ENCODE results near the gene APC. TPM values are rescaled to one million over a fixed set of nuclear protein-coding genes. Genes with fewer than 3 reads are reported as not detected.

APC gene
- 10 to 100 TPM; 27.5 to 75.8 TPM for total RNA-seq

DNA sequence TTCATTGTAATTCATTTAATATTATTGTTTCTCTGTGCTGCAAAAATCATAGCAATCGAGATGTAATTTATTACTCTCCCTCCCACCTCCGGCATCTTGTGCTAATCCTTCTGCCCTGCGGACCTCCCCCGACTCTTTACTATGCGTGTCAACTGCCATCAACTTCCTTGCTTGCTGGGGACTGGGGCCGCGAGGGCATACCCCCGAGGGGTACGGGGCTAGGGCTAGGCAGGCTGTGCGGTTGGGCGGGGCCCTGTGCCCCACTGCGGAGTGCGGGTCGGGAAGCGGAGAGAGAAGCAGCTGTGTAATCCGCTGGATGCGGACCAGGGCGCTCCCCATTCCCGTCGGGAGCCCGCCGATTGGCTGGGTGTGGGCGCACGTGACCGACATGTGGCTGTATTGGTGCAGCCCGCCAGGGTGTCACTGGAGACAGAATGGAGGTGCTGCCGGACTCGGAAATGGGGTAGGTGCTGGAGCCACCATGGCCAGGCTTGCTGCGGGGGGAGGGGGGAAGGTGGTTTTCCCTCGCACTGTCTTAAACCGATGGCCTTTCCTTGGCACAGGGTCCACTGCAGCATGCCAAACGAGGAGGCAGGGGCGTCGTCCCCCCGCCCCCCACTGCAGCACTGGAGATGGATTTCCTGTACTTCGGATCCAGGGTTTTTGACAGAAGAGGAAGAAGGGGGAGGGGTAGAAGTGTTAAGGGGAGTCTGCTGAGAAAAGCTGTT, at the start of gene APC:
Gene APC (plus strand): TSS at position 423 of the 728 bp plus-strand sequence. CDS start 17,006 bp downstream, outside the sequence.
- H3K4me1 ChIP-seq, result peaks cover 9% of the 10 kb centered on the region
- WGBS, 2 donors, result 27 to 33% methylated on average over 29 to 36 of the region's 36 CpGs
- ATAC-seq, result peak; percentile 97
- intact Hi-C loops (cut with DNase I), result no loop called here
- TF ChIP-seq POLR2A (IDR thresholded peaks at IDR 0.05) (peak in 2 of 3 donors; percentile 35 to 41), CTCF (IDR thresholded peaks at IDR 0.05) (peak in 3 of 7 experiments; percentile 13 to 21 (median 18))
- peak within 1 kb of the TSS in 1 of 2 donors; percentile 14 for H3K4me3 ChIP-seq
- no peaks in the 10 kb centered on the region for H3K36me3 ChIP-seq (replicated peaks in 1 of 2; ENCODE audit: insufficient read depth in 1 of 2, low read depth in 2 of 2)
- H3K27ac ChIP-seq, result peak within 1 kb of the TSS in 3 of 4 donors; percentile 7 to 47 (median 46)
- H3K27me3 ChIP-seq, result no peaks in the 10 kb centered on the region
- DNase-seq, result peak; percentile 76 to 90 (median 83)
- H3K9me3 ChIP-seq, result no peaks in the 10 kb centered on the region

DNA sequence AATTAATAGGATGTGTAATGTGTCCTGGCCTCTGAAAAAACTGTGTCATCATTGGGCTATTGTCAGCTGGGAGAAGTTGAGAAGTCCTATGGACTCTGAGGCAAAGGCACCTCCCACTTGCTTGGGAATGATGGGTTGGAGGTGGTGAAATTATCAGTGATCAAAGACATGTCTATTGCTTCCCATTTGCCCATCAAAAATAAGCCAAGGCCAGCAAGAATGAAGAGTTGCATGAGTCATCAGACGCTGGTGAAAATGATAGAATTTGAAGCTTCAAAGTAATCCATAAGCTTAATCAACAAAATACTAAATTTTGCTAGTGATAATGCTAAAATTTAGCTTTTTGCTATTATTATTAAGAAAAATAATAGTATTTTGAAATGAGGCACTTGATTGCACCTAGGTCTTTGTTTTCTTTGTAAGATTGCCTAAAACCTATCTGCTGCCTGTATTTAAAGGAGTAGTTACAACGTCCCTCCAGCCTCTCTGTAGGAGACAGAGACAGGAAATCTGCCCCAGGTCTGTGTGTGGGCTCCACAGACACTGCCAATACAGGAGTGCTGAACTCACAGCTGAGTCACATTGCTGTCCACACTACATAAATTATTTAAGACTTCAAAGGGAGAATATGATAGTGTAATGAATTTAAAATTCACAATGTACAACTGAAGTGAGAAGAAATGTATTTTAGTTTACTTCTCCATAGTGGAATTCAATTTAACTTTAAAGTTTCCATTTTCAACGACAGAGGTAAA, 48.4 kb upstream of the APC start:
- 43 to 44% methylated on average over 3 of the region's 3 CpGs for WGBS, 2 donors
- no peak for TF ChIP-seq CTCF (IDR thresholded peaks at IDR 0.05)
- TF ChIP-seq POLR2A (IDR thresholded peaks at IDR 0.05), result no peak
- Histone ChIP-seq H3K36me3 (replicated peaks in 1 of 2; ENCODE audit: insufficient read depth in 1 of 2, low read depth in 2 of 2) (no peaks in the 10 kb centered on the region), H3K27ac (no peak overlapping the region), H3K9me3 (no peaks in the 10 kb centered on the region), H3K27me3 (no peaks in the 10 kb centered on the region), H3K4me1 (no peaks in the 10 kb centered on the region), H3K4me3 (no peak overlapping the region)
- intact Hi-C loops (cut with DNase I), result no loop called here
- ATAC-seq, result no peak
- no peak for DNase-seq

DNA sequence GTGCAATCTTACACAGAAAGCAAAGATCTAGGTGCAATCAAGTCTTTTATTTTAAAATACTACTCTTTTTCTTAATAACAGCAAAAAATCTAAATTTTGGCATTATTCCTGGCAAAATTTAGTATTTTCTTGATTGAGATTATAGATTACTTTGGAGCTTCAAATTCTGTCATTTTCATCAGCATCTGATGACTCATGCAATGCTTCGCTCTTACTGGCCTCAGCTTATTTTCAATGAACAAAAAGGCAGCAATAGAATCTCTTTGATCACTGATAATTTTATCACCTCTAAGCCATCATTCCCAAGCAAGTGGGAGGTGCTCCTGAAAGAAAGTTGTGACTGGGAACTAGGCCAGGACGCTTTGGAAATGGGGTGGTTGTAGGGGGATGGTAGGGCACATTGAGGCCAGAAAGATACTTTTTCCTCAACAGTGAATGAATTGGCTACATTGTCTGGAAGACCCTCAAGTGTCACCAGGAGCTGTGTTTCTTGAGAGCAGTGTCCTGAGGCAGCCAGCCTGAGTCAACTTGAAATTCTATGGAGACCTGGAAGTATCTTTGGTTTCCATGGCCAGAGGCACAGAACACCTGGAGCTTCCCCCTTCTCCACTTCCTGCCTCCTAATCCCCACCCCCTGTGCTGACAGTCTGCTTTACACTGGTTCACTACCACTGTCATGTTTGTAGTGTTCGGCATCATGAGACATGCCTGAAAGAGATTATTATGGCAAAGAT, 46.9 kb upstream of the APC start:
- 79 to 89% methylated on average over 3 of the region's 3 CpGs for WGBS, 2 donors
- no peak overlapping the region for H3K4me3 ChIP-seq
- H3K36me3 ChIP-seq (replicated peaks in 1 of 2; ENCODE audit: insufficient read depth in 1 of 2, low read depth in 2 of 2), result no peaks in the 10 kb centered on the region
- H3K27ac ChIP-seq, result no peak overlapping the region
- DNase-seq (no peak), ATAC-seq (no peak)
- TF ChIP-seq CTCF (IDR thresholded peaks at IDR 0.05) (no peak), POLR2A (IDR thresholded peaks at IDR 0.05) (no peak)
- intact Hi-C loops (cut with DNase I), result no loop called here
- H3K27me3 ChIP-seq, result no peaks in the 10 kb centered on the region
- no peaks in the 10 kb centered on the region for H3K9me3 ChIP-seq
- H3K4me1 ChIP-seq, result no peaks in the 10 kb centered on the region

DNA sequence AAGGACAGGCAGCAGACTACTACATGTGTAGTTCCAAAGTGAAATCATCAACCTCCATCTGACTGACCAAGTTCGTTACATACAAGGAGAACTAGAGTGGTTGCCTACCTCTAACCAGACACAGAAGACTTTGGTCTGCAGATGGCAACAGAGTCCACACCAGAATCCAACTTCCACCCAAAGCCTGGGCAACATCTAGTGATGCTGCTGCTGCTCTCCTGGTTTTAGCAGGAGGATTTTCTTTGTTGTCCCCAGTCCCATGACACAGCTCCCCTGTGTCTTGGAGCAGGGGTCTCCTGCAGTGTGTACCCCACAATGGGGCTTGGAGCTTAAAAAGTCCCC, 46.4 kb upstream of the APC start:
- no peaks in the 10 kb centered on the region for H3K4me1 ChIP-seq
- no peak for ATAC-seq
- no peak overlapping the region for H3K4me3 ChIP-seq
- TF ChIP-seq POLR2A (IDR thresholded peaks at IDR 0.05) (no peak), CTCF (IDR thresholded peaks at IDR 0.05) (no peak)
- no peak for DNase-seq
- no peak overlapping the region for H3K27ac ChIP-seq
- H3K9me3 ChIP-seq, result no peaks in the 10 kb centered on the region
- H3K36me3 ChIP-seq (replicated peaks in 1 of 2; ENCODE audit: insufficient read depth in 1 of 2, low read depth in 2 of 2), result no peaks in the 10 kb centered on the region
- intact Hi-C loops (cut with DNase I), result no loop called here
- no peaks in the 10 kb centered on the region for H3K27me3 ChIP-seq
- 38 to 58% methylated on average over 1 of the region's 1 CpG for WGBS, 2 donors

Data from body of pancreas (tissue), 4 donors.